Transverse colon (tissue), 3 donors: Measurements from ENCODE around the gene PCSK9.

Experiments used
- CTCF ChIP-seq, 5 experiments: fragments of 200-600 bp in 3 of 5; fragments of 450-650 bp in 2 of 5; sonication (generic) in 3 of 5; IDR thresholded peaks; 1 replicate in 2 of 5; 2 replicates in 3 of 5; pipeline ENCODE4 v1.5.1; 2016 to 2017; ENCODE audit warnings: antibody characterized with exemption in 5 of 5, inconsistent platforms in 3 of 5, mild to moderate bottlenecking in 2 of 5, moderate library complexity in 1 of 5
- EP300 ChIP-seq: sonication (generic); formaldehyde crosslinking; IDR thresholded peaks from one replicate; pipeline ENCODE4 v1.6.1; 2017; ENCODE audit warnings: antibody characterized with exemption, low read depth
- POLR2A ChIP-seq: fragments of 450-650 bp; IDR thresholded peaks from one replicate; pipeline ENCODE4 v1.6.1; 2016; ENCODE audit warnings: antibody characterized with exemption, mild to moderate bottlenecking, moderate library complexity

DNA sequence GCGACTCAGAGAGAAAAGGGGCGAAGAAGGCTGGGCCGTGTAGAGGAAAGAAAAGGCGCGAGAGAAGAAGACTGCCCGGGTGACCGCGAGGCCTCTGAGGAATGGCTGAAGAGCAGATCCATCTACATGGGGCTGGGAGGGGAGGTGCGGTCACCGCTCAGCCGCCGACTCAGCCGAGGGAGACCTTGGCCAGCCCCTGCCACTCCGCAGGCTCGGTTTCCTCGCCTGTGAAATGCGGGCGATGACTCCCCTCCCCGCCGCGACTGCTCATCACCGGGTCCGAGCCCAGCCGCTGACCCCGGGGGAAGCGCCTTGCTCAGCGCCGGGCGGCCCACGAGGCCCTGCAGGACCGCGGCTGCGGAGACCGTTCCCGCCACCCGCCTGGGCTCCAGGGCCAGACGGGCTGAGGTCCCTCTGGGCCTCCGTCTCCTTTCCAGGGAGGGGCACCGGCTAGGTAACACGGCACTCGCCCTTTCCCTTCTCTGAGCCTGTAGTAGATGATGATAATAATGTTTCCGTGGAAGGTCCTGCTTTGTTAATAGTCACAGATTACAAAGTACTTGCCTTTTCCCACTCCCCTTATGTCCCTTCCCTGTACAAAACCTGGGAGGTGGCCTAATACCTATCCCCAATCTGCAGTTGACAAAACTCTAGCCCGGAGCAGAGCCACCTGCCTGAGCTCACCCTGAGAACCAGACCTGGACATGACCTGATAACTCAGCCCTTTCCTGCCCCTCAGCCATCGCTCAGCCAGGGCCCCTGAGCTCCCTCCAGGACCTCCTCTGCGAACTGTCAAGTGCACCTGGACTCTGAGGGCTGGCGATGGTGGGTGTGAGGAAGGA, 42.3 kb upstream of the PCSK9 start:
- TF ChIP-seq POLR2A (no peak), CTCF (IDR thresholded peaks at IDR 0.05) (no peak), EP300 (no peak)
